ENCODE results near the gene ATXN7. TPM values are rescaled to one million over a fixed set of nuclear protein-coding genes. Genes with fewer than 3 reads are reported as not detected.

The ATXN7 gene
- total RNA-seq, 1 experiment from 2014 or later, result 27.5 TPM

- TF ChIP-seq CTCF (IDR thresholded peaks at IDR 0.05 in 2 of 3, conservative IDR thresholded peaks at IDR 0.05 in 1 of 3; ENCODE audit: borderline replicate concordance in 1 of 3, insufficient read depth in 1 of 3, low read depth in 2 of 3, low read length in 2 of 3) (no peak), ZBTB33 (IDR thresholded peaks at IDR 0.05; ENCODE audit: extremely low read depth, insufficient replicate concordance, low read length) (no peak), SRF (IDR thresholded peaks at IDR 0.05; ENCODE audit: low read depth) (no peak), EZH2phosphoT487 (IDR thresholded peaks at IDR 0.05; ENCODE audit: borderline replicate concordance) (no peak)
Measured at GRCh38 chr3:63876260-63876659, 12.6 kb downstream of the ATXN7 start (continued).

GRCh38 chr3:63877737-63878393 lies 14.2 kb downstream of the ATXN7 start:
- Histone ChIP-seq H3K9ac (ENCODE audit: low read length) (no peak overlapping the region), H3K27ac (ENCODE audit: low read depth, low read length) (no peak overlapping the region), H3K4me3 (replicated peaks in 1 of 2; ENCODE audit: low read depth in 1 of 2, low read length in 2 of 2) (no peak overlapping the region), H2AFZ (ENCODE audit: low read depth, low read length, poor library complexity, severe bottlenecking) (no peak overlapping the region), H3K4me2 (ENCODE audit: low read length) (no peak overlapping the region), H3K9me3 (ENCODE audit: control insufficient read depth in 1 of 2, insufficient read depth in 1 of 2, low read depth in 1 of 2, low read length in 2 of 2) (no peaks in the 10 kb centered on the region), H4K20me1 (ENCODE audit: insufficient read depth) (0 out of 2 replicates have a peak, but pooled peaks cover 5% of the 10 kb centered on the region), H3K36me3 (ENCODE audit: control insufficient read depth in 1 of 2, insufficient read depth in 2 of 2, low read length in 2 of 2) (no peaks in the 10 kb centered on the region), H3K79me2 (ENCODE audit: insufficient read depth, low read length) (peaks cover 63% of the 10 kb centered on the region), H3K4me1 (ENCODE audit: control insufficient read depth in 1 of 2, insufficient read depth in 2 of 2, low read length in 2 of 2) (no peaks in the 10 kb centered on the region; a peak in 1 of 4 replicates), H3K9me2 (ENCODE audit: insufficient read depth) (no peaks in the 10 kb centered on the region), H3K27me3 (ENCODE audit: insufficient read depth, low read length) (no peaks in the 10 kb centered on the region)
- ATAC-seq (no peak), DNase-seq (ENCODE audit: low read depth, low spot score) (no peak)
- POLR2A ChIA-PET, result no interaction called here
- intact Hi-C loops (cut with micrococcal nuclease), result no loop called here
- CTCF ChIA-PET, result no interaction called here
- no TSS peak for BruUV-seq (replicated peaks)
- RAD21 ChIA-PET (ENCODE audit: low non-redundant PET in 1 of 2, low total read pairs in 2 of 2, uncharacterized antibody in 2 of 2, unreplicated experiment in 2 of 2), result no interaction called here
- TF ChIP-seq ELF1 (IDR thresholded peaks at IDR 0.05; ENCODE audit: borderline replicate concordance, low read depth), result no peak
- no peak for TF ChIP-seq ZBTB33 (IDR thresholded peaks at IDR 0.05; ENCODE audit: extremely low read depth, insufficient replicate concordance, low read length)
- no peak for TF ChIP-seq YY1 (IDR thresholded peaks at IDR 0.05; ENCODE audit: extremely low read depth, insufficient replicate concordance, low read depth, low read length)
- no peak for TF ChIP-seq MAX (IDR thresholded peaks at IDR 0.05)
- TF ChIP-seq JUND (IDR thresholded peaks at IDR 0.05), result no peak
- TF ChIP-seq SRF (IDR thresholded peaks at IDR 0.05; ENCODE audit: low read depth), result no peak
- no peak for TF ChIP-seq ZFX (IDR thresholded peaks at IDR 0.05)
- no peak for TF ChIP-seq POLR2A (IDR thresholded peaks at IDR 0.05; ENCODE audit: borderline replicate concordance, extremely low read depth, insufficient read depth, insufficient read length)
- TF ChIP-seq FOSL1 (IDR thresholded peaks at IDR 0.05; ENCODE audit: low read depth), result no peak
- no peak for TF ChIP-seq SP1 (IDR thresholded peaks at IDR 0.05; ENCODE audit: low read depth)
- TF ChIP-seq CBX3 (IDR thresholded peaks at IDR 0.05; ENCODE audit: low read depth), result no peak
- no peak for TF ChIP-seq EZH2 (IDR thresholded peaks at IDR 0.05)
- TF ChIP-seq SIN3A (IDR thresholded peaks at IDR 0.05; ENCODE audit: low read depth), result no peak
- TF ChIP-seq EGR1 (IDR thresholded peaks at IDR 0.05; ENCODE audit: low read depth), result no peak
- no peak for TF ChIP-seq ZNF274 (IDR thresholded peaks at IDR 0.05; ENCODE audit: low read depth, low read length)

Data from HCT116 (cell line).